Activated CD4-positive, alpha-beta T cell treated with anti-CD3 and anti-CD28 coated beads for 4 hours (primary cell): ENCODE results near the gene UBE2F.
"Not testable (repeated sequence)": the region's sequence is repeated elsewhere in the genome, so short reads cannot be mapped to it uniquely, and the experiment has no call there.

Source experiments
- DNase-seq, 2 donors: peaks; one replicate each; pipeline ENCODE4 v3.0.0-alpha.2; 2020

Gene UBE2F

GRCh38 chr2:238057696-238058575 is 91.1 kb downstream of the UBE2F start:
- DNase-seq, result not testable (repeated sequence)

- no peak for DNase-seq
These were observed 92.7 kb downstream of the UBE2F start for GRCh38 chr2:238059505-238059904.

DNA sequence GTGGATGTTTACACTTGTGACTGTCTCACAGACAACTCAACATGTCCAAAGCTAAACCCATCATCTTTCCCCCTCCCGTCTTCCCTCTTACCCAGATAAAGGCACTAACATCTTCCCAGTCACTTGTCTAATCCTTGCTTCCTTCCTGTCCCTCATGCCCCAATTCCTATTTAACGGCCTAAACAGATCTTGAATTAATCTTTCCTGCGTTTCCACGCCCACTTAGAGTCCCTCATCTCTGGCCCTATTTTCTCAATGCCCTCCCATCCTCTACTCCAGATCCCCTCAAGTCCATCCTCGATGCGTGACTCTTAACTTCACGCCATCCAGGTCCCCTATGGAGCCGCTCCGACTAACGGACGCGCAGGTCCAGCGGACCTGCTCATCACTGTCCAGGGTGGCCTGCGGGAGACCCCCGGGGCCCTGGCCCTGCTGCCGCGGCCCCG is 93.3 kb downstream of the UBE2F start:
- peak in 1 of 2 donors; percentile 6 for DNase-seq

DNA sequence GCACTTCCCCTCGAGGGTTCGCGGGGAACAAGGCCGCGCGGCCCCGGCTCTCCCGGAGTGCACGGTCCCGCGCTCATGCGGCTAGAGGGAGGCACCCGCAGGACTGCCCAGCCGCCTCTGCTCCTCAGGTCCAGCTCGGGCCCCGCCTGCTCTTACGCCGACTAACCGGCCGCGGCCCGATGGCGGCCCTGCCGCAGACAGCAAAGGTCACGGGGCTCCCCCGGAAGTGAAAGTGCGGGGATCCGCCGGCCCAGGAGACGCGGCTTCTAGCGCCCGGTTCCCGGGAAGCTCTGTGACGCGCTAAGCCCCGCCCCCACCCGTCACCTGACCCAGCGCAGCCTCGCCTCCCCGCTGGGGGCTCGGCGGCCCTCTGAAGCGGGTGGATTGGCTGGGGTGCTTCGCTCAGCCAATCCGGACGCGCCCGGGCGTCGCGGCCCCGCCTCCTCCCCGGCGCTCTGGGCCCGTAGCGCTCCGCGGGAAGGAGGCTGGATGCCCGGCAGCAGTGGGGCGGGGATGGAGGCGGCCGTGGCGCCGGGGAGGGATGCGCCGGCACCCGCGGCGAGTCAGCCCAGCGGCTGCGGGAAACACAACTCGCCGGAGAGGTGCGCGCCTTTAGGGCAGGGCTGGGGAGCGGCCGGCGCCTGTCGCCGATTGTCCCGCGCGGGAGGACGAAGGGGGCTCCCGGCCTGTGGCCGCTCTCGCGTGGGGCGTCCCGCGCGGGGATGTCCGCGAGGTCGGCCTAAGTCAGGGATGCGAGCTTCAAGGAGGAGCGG is 93.9 kb downstream of the UBE2F start, which contains the start of gene SCLY:
Gene SCLY (plus strand): TSS at position 460 of the 773 bp plus-strand sequence. CDS start 54 bp downstream, at position 514.
- DNase-seq, result peak; percentile 95 to 96

GRCh38 chr2:238061315-238062202 is 94.7 kb downstream of the UBE2F start:
- DNase-seq, result peak in 1 of 2 donors; percentile 20

DNA sequence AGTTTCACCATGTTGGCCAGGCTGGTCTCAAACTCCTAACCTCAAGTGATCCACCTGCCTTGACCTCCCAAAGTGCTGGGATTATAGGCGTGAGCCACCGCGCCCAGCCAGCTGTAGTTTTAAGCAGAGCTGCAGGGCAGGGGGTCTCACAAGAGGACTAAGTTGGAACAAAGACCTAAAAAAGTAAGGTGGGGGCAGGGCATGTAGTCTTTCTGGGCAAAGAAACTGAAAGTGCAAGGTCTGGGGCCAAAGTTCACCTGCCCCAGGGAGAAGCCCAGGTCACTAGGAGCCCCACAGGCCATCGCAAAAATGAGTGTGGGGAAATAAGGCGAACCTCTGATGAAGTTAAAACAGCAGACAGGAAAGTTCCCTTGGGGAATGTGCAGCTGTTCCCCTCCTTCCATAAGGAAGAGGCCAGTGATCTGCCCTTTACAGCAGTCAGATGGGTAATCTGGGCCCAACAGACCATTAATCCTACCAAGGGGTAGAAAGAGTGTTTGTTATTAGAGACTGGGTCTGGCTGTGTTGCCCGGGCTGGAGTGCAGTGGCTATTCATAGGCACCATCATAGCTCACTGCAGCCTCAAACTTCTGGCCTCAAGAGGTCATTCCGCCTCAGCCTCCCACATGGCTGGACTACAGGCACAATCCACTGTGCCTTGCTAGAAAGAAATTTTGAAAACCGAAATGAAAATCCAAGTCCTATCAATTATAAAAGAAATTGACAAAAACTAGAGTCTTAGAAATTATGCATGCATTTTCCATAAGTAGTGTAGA is 96.8 kb downstream of the UBE2F start:
- DNase-seq, result no peak

DNA sequence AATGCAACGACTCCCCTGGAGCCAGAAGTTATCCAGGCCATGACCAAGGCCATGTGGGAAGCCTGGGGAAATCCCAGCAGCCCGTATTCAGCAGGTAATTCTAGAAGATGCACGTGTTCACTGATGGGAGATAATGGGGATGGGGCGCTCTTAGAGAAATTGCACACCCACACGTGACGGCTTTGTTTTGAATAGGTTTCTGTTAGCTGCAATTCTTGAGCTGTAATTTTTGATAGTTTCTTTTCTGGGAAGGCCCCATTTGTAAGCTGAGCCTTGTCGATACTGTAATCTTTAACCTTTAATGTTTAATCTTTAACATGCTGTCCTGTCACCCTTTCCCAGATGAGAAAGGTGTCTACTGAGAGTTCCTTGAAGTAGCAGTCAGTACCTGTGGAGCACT is 97.6 kb downstream of the UBE2F start:
- DNase-seq, result no peak

DNA sequence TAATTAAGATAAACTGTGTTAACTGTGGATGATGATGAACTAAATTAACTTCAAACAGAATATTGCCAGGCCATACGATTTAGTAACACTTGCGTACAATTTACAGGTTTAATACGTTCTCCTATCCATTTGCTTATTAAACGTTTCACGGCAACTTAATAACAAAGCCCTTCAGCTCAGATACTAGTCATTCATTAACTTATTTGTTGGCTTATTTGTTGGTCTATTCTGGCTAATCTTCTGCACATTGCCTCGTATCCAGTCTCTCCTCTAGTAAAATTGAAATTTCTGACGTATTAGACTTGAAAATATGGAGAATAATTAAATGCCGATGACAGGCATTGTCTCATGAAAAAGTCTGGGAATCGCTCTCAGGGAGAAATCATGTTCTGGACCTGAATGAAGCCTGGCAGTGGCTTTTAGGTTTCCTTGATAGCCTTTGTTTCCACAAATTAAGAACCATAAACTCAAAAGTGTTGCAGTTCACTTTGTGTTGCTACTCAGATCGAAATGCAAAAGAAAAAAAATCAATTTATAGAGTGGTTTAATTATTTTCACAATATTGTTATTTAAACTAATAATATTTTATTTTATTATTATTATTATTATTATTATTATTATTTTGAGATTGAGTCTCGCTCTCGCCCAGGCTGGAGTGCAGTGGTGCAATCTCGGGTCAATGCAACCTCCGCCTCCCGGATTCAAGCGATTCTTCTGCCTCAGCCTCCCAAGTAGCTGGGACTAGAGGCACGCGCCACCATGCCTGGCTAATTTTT is 98.4 kb downstream of the UBE2F start:
- DNase-seq, result no peak

DNA sequence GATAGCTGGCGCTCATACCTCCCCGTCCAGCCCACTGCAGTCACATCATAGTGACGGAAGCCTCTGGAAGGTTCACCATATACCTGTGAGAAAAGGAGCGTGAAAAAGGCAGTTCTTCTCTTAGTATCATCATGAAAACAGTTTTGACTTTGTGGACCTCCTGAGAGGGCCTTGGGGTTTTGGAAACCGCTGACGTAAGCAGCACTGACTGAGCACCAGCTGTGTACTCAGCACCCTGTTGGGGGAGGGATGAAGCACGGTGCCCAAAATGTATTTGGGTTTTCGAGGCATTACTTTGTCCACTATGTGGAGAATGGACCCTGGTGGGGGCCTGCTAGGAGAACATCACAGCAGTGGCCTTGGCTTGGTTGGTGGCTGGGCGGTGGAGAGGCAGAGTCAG is 99.4 kb downstream of the UBE2F start:
- no peak for DNase-seq

- DNase-seq, result peak in 1 of 2 donors; percentile 12
These were observed 99.9 kb downstream of the UBE2F start for GRCh38 chr2:238066718-238067117.

- no peak for DNase-seq
These were observed 101.1 kb downstream of the UBE2F start for GRCh38 chr2:238067939-238068338.

DNA sequence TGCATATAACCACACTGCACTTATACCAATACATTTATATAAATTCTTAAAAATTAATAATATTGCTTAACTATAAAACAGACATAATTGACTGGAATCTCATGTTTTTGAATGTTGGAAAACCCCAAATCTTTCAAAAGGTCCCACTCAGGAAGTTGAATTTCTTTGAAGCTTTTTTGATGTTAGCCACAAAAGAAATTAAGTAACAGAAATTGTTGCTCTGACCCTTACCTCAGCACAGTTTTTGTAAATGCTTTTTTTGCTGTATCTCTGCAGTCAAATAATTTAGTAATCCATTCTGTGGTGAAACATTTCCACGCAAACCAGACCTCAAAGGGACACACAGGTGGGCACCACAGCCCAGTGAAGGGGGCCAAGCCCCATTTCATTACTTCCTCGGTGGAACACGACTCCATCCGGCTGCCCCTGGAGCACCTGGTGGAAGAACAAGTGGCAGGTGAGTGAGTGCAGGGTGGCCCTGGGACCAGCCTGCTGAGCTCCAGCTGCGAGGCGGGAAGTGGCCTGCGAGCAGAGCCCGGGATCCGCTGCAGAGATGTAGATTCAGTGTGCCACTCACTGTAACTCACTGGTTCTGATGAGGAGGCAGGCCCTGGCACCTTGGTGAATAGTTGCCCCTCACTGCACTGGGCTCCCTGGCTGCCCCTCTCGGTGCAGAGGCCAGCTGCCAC is 102.4 kb downstream of the UBE2F start:
- DNase-seq, result peak in 1 of 2 donors; percentile 18

DNA sequence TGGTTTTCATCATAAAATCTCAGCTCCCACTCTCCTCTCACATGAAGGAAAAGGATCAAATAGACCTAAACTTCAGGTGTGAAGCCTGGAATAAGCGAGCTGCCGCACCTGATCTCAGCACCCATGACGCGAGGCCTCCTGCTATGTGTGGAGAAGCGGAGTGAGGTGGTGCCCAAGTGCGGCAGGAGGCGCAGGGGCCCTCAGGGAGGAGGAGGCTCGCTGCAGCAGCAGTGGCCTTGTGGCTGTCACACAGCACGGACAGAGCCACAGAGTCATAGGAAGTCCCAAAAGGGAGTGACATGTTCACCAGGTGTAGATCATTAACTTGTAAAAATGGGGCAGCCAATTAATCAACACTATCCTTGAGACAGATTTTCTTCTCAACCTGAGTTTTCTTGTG is 103.1 kb downstream of the UBE2F start:
- no peak for DNase-seq

- DNase-seq, result no peak
These were observed 108.6 kb downstream of the UBE2F start for GRCh38 chr2:238075397-238075796.

GRCh38 chr2:238077292-238077691 is 110.5 kb downstream of the UBE2F start:
- no peak for DNase-seq

GRCh38 chr2:238079874-238080327 is 113.1 kb downstream of the UBE2F start:
- DNase-seq, result no peak

DNA sequence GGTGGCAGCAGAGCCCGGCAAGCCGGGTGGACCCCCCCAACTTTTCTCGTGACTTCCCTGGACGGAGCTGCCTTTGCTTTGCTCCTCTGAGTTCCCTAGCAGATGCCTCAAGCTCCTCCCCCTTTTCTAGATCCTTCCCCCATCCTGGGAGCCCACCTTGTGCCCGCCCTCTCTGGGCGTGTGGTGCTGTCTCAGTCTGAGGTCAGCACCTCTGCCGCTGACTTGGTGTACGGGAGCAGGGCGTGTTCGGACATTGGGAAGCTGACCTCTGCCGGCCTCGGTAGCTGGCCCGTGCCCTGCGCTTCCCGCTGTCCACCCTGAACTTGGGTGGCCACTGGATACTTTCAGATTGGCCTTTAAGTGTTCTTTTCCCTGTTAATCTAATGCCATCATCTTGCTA is 113.7 kb downstream of the UBE2F start:
- no peak for DNase-seq

DNA sequence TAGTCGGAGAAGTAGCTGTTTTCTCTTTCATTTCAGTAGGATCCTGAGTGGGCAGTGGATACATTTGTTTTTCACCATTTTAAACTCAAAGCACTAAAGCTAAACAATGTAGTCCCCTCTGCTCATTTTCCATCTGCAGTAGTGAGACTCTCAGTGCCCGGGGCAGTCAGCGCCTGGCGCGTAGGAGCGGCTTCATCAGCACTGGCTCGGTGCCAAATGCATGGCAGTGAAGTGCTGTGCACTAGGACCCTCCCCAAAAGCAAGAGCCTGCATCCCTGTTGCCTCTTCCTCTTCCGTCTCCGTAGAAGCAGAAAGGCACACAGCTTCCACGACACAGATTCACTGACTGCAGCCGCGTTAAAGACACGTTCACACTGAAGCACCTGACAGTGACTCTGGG is 114.3 kb downstream of the UBE2F start:
- no peak for DNase-seq

GRCh38 chr2:238081561-238081960 is 114.7 kb downstream of the UBE2F start:
- DNase-seq, result no peak

- DNase-seq, result no peak
These were observed 115.3 kb downstream of the UBE2F start for GRCh38 chr2:238082151-238082550.
